Choroid plexus epithelial cell (primary cell): ENCODE measurements around the gene ZNF652.

Experiments used
- DNase-seq: peaks from one replicate; pipeline ENCODE4 v3.0.0-alpha.2; 2010; ENCODE audit warnings: low read depth
- H3K4me3 ChIP-seq: 2 replicates; pipeline ENCODE4 v1.5.1; 2011; ENCODE audit warnings: low read depth, mild to moderate bottlenecking, control low read depth, low read length, moderate library complexity
- CTCF ChIP-seq: conservative IDR thresholded peaks from 2 replicates; pipeline ENCODE4 v1.5.1; 2011; ENCODE audit warnings: low read depth, mild to moderate bottlenecking, control low read depth, inconsistent platforms, low read length, moderate library complexity

Gene ZNF652

GRCh38 chr17:49361902-49362722 is at the start of gene ZNF652:
TSS of gene ZNF652 (minus strand) at chr17:49362250. CDS start at chr17:49317725, 44,525 bp downstream.
- peak; percentile 80 for DNase-seq
- peak within 1 kb of the TSS; percentile 92 for H3K4me3 ChIP-seq
- TF ChIP-seq CTCF = no peak

GRCh38 chr17:49409066-49409465 is 47.0 kb upstream of the ZNF652 start:
- no peak for DNase-seq
- H3K4me3 ChIP-seq = no peak overlapping the region
- TF ChIP-seq CTCF = no peak

GRCh38 chr17:49407981-49408501 is 46.0 kb upstream of the ZNF652 start:
- H3K4me3 ChIP-seq = no peak overlapping the region
- TF ChIP-seq CTCF = peak; percentile 93
- peak; percentile 73 for DNase-seq

- H3K4me3 ChIP-seq = no peak overlapping the region
- TF ChIP-seq CTCF = no peak
- no peak for DNase-seq
Observed at GRCh38 chr17:49407086-49407485, 45.0 kb upstream of the ZNF652 start.

GRCh38 chr17:49406421-49407061 is 44.5 kb upstream of the ZNF652 start:
- no peak for DNase-seq
- TF ChIP-seq CTCF = no peak
- no peak overlapping the region for H3K4me3 ChIP-seq

GRCh38 chr17:49404906-49405305 is 42.9 kb upstream of the ZNF652 start:
- peak; percentile 13 for DNase-seq

More at GRCh38 chr17:49404906-49405305, 42.9 kb upstream of the ZNF652 start:
- no peak for TF ChIP-seq CTCF
- H3K4me3 ChIP-seq = no peak overlapping the region
